ENCODE results near the gene B3GNT9.

The B3GNT9 gene

DNA sequence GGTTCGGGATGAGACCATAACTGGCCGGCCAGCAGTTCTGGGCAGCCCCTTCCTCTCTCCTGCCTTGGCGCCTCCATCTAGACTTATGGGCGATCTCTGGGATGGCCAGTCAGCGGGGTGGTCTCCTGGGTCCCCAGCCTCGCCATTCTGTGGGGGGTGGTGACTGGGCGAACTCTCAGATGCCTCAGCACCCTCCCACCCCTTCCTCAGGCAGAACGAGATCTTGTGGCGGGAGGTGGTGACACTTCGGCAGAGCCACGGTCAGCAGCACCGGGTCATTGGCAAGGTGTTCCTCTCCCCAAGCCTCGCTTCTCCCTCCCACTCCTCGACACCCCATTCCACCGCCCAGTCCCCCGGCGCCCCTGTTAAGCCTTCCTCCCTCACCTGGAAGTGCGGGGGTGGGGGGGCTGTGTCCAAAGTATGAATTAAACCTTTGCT, 15.3 kb upstream of the B3GNT9 start:
- DNase-seq = no peak

GRCh38 chr16:67165121-67166078, 14.6 kb upstream of the B3GNT9 start:
- DNase-seq = no peak

DNA sequence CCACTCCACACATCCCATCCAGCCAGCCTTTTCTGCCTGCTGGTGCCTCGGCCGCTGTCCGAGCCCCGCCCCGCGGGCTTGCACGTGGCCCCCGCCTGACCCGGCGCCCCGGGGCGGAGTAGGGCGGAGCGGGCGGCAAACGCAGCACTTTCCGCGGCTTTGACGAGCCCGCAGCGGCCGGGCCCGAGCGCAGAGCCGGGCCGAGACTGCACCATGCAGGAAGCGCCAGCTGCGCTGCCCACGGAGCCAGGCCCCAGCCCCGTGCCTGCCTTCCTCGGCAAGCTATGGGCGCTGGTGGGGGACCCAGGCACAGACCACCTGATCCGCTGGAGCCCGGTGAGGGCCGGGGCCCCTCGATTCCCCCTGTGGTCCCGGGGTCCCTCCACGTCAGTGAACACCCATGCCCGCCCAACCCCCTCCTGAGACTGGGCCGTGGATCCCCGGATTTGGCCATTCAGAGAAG, 13.8 kb upstream of the B3GNT9 start, which contains the start of gene HSF4:
TSS of gene HSF4 (plus strand) at position 147 of the 463 bp plus-strand sequence. CDS start at position 214, 67 bp downstream.
- DNase-seq = no peak

GRCh38 chr16:67163999-67164558, 13.3 kb upstream of the B3GNT9 start:
- DNase-seq = no peak

- peak; percentile 26 for DNase-seq
Observed at GRCh38 chr16:67163164-67163998, 12.6 kb upstream of the B3GNT9 start.

- no peak for DNase-seq
Observed at GRCh38 chr16:67162506-67163163, 11.8 kb upstream of the B3GNT9 start.

DNA sequence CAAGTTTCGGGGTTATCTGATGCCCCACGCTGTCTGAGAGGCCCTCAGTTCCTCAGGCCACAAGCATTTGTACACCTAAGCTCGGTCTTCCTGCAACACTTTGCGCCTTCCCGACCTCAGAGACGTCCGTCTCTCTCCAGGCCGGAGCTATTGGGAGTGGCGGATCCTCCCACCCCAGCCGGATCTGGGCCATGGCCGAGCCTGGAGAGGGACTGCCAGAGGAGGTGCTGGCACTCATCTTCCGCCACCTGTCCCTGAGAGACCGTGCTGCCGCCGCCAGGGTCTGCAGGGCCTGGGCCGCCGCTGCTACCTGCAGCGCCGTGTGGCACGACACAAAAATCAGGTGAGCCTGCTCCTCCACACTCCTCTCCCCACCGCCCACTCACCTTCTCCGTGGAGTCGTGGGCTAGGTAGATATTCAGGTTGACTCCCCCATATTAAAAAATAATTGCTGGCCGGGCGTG, 10.8 kb upstream of the B3GNT9 start:
- no peak for DNase-seq

- DNase-seq = peak; percentile 78
Observed at GRCh38 chr16:67158637-67159600, 8.1 kb upstream of the B3GNT9 start.

- no peak for DNase-seq
Observed at GRCh38 chr16:67157892-67158635, 7.3 kb upstream of the B3GNT9 start.

- no peak for DNase-seq
Observed at GRCh38 chr16:67157106-67157748, 6.4 kb upstream of the B3GNT9 start.

GRCh38 chr16:67156143-67156844, 5.5 kb upstream of the B3GNT9 start:
- DNase-seq = no peak

DNA sequence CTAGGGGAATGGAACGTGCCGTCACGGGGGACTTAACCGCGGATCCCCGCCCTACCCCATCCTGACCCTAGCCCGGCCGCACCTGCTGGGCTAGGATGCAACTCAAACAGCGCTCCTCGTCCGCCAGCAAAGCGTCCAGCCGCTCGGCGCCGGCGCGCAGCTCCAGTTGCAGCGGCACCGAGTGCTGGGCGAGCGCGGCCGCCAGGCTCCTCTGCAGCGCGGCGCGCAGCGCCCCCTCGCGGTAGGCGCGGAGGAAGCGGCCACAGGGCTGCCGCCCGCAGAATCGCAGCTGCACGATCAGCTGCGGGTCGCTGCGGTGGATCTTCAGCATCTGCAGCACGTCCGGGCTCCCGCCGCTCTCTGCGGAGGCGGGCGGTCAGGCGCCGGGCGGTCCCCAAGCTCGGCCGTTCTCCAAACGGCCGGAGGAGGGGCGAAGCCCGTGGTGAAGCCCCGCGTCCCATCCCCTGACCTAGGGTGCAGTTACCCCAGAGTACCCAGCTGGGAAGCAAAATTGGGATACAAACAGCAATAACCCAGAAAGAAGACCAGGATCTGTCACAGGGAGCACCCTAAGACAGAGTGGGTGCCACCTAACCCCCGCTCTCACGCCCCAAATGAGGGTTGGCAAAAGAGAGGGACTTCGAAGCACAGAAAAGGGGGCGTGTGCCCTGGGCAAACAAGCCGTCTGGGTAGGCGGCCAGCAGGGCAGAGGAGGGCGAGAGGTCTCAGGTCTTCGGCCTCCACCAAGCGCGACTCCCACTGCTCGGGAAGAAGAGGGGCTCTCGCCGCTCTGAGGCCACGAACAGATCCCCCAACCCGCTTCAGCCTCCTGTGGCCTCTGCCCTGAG, 4.7 kb upstream of the B3GNT9 start:
- peak; percentile 70 for DNase-seq

GRCh38 chr16:67154578-67155294, 3.9 kb upstream of the B3GNT9 start:
- no peak for DNase-seq

DNA sequence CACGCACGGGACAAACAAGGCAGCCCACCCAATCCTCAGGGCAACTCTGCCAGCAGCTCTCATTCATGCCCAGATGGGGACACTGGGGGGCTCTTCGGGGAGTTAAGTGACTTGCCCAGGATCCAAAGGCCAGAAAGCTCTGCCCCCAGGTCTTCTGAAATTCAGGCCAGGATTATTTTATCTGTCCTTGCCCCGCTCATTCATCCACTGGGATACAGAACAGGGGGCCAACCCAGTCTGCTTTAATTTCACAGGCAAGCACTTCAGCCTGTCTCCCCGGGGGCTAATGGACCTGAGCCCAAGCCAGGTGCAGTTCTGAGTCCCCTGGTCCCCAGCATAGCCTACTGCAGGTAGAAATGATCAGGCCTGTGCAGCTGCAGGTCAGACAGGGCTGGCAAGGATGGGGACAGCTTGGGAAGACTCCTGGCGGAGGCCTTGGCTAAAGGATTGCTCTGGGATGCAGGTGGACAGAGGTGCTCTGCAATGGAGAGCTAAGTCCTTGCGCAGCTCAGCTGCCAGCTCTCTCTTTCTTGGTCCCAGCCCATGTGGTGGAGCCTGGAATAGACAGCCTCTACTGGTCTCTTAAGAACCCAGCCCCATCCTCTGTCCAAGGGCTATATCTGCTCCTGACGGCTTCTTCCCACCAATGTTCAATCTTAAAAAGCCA, 766 bp upstream of the B3GNT9 start:
- no peak for DNase-seq

- DNase-seq = peak; percentile 48
Observed at GRCh38 chr16:67150047-67150832, 558 bp downstream of the B3GNT9 start.

All from stimulated activated naive CD4-positive, alpha-beta T cell treated with Interleukin-2 at 50 U/mL for 16 hours (primary cell).